Left kidney (tissue), 8 donors: ENCODE results near the gene IFNA2. TPM values are rescaled to one million over a fixed set of nuclear protein-coding genes. Genes with fewer than 3 reads are reported as not detected.
"Not testable (repeated sequence)": the region's sequence is repeated elsewhere in the genome, so short reads cannot be mapped to it uniquely, and the experiment has no call there.

ENCODE experiments used
- DNase-seq: peaks from one replicate; pipeline ENCODE4 v3.0.0-alpha.2; 2013
- long read RNA-seq, 8 donors: transcript quantifications; one replicate each; lab custom pipeline, GENCODE V29; 2026
- polyA plus RNA-seq: library from polyadenylated mRNA; unstranded; fragments of 120-200 nt; gene quantifications from one replicate; pipeline ENCODE4 v1.2.1, GENCODE V29; 2013; ENCODE audit not compliant: insufficient read length

Gene IFNA2
- not detected for polyA plus RNA-seq
- long read RNA-seq, donor 1 = 0 reads
- long read RNA-seq, donor 2 = 0 reads
- long read RNA-seq, donor 3 = 0 reads
- long read RNA-seq, donor 4 = 0 reads
- long read RNA-seq, donor 5 = 0 reads
- long read RNA-seq, donor 6 = 0 reads
- long read RNA-seq, donor 7 = 0 reads
- long read RNA-seq, donor 8 = 0 reads

DNA sequence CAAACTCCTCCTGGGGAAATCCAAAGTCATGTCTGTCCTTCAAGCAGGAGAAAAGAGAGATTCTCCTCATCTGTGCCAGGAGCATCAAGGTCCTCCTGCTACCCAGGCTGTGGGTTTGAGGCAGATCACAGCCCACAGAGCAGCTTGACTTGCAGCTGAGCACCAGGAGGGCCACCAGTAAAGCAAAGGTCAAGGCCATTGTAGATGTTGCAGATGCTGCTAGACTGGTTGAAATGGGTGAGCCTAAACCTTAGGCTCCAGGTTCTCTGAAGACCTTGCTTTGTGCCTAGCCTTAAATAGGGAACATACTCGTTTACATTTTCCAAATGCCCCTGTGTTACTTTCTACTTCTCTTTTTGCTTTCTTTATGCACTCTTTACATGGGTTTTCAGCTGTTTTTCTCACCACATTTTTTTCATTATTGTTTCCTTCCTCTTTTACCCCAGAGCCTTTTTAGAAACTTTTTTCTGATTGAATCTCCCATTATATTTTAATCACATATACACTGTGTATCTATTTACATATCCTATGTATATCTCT is at the start of gene IFNA2:
Gene IFNA2, minus strand, starts transcription at position 268 of the 540 bp plus-strand sequence. Its CDS starts 69 bp downstream, at position 199.
- no peak for DNase-seq

DNA sequence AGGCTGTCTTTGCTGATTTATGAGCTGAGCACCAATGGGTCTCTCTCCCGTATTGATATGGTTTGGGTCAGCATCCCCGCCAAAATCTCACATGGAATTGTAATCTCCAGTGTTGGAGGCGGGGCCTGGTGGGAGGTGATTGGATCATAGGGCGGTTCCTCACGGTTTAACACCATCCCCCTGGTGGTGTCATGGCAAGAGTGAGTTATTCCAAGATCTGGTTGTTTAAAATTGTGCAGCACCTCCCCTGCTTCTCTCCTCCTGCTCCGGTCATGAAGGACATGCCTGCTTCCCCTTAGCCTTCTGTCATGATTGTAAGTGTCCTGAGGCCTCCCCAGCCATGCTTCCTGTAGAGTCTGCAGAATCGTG is 49.8 kb upstream of the IFNA2 start:
- not testable (repeated sequence) for DNase-seq

DNA sequence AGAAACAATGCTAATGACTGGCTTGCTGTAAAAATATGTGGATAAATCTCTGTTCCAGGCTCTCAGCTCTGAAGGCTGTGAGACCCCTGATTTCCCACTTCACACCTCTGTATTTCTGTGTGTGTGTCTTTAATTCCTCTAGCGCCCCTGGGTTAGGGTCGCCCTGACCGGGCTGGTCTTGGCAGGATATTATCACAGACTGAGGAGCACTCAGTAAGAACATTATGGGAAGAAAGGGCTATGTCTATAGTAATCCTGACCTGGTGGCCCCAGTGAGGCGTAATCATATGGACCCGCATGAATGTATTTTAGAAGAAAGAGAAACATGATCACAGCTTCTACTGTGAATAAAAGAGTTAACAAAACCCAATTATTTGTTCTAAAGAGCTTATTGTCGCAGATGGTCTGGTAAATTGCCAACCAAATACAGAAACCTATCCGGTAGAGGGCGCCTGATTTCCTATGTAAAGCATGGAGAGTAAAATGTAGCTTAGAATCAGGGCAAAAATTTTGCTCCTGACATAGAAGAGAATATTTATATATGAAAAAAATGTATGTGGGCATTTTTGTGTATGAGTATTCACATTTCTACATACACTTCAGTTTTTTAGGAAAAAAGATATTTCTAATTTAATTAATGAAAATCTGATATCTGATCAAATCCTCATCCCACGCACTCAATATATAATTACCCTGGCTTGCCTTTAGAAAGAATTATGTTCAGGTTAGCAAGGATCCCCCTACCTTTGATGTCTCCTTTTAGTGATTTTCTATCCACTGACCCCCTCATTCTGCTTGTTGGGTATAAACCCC is 49.2 kb upstream of the IFNA2 start:
- DNase-seq = no peak

GRCh38 chr9:21432672-21433425 is 47.7 kb upstream of the IFNA2 start:
- DNase-seq = no peak

GRCh38 chr9:21429191-21429590 is 44.0 kb upstream of the IFNA2 start:
- DNase-seq = no peak

GRCh38 chr9:21428235-21428634 is 43.0 kb upstream of the IFNA2 start:
- DNase-seq = no peak

- no peak for DNase-seq
These were observed 30.5 kb upstream of the IFNA2 start for GRCh38 chr9:21415493-21416267.

GRCh38 chr9:21414220-21414940 is 29.2 kb upstream of the IFNA2 start:
- no peak for DNase-seq

DNA sequence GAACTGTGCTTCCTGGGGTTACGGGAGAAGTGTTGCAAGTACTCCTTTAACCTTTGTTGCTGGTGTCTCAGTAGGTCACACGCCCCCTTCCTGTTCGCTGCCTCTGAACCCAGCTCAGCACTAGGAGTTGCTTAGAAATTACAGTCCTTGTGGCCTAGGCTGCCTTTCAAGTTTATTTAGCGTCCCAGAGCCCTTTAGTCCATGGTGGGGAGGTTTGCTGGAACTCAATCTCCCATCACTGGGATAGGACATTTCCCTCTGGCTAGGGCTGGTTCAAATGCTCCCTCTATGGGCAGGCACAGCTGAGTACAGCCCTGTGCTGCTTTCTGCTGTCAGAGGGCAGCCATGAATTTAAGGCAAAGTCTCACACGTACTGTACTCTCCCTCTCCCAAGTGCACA is 28.4 kb upstream of the IFNA2 start:
- no peak for DNase-seq

- DNase-seq = no peak
These were observed 28.0 kb upstream of the IFNA2 start for GRCh38 chr9:21413151-21413550.

- no peak for DNase-seq
These were observed 26.9 kb upstream of the IFNA2 start for GRCh38 chr9:21412107-21412506.

DNA sequence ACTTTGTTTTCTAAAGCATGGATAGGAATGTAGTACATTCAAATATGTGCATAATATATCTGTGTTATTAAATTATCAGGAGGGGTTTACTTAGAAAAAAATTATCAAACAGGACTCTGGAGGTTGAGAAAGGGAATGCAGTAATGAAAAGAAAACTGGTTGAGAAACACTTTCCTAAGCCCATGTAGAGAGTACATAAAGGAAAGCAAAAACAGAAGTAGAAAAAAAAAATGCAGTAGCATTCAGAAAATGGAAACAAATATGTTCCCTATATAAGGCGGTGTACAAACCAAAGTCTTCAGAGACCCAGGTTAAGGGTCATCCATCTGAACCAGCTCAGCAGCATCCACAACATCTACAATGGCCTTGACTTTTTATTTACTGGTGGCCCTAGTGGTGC is 23.6 kb upstream of the IFNA2 start, which contains the start of gene IFNA8:
Gene IFNA8, plus strand, starts transcription at position 301 of the 400 bp plus-strand sequence. Its CDS starts 60 bp downstream, at position 361.
- no peak for DNase-seq

DNA sequence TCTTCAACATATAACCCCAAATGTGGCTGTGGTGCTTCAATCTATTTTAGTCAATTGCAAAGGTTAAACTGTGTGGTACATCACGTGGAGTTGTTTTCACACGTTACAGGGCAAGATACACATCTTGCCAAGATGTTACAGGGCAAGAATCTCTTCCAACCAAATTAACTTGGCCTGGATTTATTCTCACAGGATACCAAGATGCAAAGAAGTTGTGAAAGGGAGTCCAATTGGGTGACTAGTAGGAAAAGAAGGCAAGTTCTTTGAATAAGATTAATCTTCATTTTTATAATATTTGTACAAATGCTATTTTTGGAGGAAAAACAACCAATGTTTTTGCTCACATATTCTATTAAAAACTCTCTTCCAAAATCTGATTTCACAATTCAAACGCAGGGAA is 18.9 kb upstream of the IFNA2 start:
- DNase-seq = no peak

DNA sequence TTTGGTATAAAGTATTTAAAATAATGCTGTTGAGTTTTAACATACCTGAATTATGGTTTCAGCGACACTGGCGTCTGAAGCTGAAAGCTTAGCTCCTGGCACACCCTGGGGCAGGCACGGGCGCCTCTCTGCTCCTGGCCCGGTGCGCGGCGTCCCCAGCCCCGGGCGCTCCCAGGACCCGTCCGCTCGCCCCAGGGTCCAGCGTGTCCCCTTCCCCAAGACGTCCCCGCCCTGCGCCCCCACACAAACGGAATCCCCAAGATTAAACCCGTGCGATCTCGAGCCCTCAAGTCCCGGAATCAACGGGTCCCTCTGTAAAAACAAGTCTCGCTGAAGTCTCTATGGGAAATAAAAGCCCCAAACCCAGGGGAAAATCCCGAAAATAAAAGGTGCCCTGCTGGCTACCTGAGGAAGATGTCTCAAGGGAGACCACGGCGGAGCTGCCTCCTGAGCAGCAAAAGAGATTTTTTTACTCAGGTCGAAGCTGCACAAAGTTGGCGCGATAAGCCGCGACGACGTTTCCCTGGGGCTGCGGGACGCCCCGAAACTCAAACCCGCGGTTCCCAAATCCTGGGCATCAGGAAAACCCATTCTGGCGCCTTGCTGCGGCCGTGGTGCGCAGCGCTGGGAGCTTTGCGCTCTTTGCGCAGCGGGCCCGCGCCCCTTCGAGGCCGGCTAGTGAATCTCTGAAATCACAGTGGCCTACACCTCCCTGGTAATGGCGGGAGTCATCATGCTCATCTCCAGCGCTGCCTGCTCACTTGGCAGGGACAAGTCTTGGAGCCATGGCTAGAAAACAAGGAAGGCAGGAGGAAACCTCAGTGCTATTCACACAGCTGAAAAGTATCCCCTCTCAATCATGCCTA is 17.4 kb upstream of the IFNA2 start:
- peak; percentile 21 for DNase-seq

DNA sequence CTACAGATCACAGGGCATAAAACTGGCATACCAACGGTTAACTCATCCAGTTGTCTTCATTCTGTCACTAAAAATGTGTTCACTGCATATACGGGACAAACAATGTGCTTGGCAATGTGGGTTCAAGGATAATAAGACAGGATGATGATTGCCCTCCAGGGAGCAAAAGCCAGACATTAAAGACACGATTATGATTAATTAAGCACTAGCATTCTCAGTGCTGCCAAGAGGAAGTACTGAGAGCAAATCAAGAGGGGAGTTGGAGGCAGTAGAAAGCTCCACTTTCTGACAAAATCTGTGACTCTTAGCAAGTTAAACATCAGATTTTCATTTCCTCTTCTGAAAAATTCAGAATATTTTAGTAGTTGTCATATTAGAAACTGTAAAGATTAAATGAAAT is 14.8 kb upstream of the IFNA2 start:
- no peak for DNase-seq

- DNase-seq = no peak
These were observed 13.8 kb upstream of the IFNA2 start for GRCh38 chr9:21398955-21399489.

DNA sequence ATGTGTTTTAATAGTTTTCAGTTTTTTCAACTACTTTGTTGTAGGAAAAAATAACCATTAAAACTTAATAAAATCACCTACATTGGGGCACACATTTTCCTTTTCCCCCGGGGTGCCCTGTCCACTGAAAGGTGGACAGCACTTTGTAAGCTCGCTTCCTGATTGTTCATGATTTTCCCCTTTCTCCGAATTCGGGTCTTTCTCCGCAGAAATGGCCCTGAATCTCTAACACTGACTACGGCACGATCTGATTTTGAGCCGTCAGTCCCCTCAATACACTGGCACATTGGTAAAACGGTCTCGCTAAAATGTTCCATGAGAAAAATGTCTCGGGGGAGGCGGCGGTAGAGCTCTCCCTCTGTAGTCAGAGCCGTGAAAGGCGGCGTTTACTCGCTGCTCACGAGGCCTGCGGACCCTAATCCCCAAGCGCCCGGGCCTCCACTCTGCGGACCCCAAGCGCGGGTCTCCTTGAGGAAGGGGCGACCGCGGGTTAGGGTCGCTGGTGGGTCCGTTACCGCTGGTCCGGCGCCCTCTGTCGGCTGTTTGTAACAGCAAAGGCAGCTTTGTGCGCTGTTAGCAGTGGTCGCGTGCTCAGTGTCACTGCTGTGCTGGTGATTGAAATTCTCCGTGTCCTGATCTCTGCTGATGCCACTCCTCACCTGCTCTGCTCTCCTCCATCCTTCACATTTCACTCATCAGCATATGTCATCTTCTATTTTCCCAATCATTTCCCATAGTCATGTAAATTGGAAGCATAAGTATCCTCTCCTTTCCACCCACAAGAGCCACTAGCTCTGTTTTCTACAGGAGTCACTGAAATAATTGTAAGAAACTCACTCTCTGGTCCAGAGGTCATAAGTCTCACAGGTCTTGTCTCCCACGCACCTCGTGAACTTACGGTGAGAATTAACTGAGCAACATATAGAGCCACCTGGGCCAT is 10.8 kb upstream of the IFNA2 start:
- DNase-seq = peak; percentile 38

DNA sequence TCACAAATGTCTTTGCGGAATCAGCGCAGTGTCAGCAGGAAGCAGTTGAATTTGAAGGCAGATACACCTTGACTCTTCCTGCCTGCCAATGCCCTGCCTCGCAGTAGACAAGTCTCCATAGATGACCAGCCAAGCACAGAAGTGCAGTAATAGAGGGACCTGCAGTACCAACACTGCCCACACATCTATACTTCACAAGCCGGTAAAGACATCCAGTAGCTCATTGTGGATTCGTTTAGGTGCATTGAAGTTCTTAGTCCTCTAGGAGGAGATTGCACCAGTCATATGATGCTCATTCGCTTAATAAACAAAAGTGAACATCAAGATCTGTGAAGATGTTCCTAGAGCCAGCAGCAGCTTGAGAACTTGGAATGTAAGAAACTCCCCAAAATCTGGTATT is 7.1 kb upstream of the IFNA2 start:
- DNase-seq = no peak

GRCh38 chr9:21383627-21384026 is 1.6 kb downstream of the IFNA2 start:
- no peak for DNase-seq
